ENCODE results near the gene RBM47.

RBM47 gene

DNA sequence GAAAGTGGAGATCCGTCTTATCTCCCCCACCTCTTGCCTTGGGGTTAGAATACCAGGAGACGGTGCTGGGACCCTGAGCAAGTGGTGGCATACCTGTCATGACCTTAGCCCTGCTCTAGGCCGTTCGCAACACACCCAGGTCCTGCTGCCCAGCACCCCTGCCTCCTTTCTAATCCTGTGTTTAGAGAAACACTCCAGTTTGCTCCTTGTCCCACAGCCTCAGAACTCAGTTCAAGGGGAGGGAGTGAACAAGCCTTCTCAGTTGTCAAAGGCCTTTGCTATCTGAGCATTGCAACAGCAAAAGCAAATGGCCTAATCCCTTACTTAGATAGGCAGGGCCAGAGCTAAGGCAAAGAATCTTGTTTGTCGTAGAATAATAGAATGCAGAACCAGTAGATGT is 226.6 kb downstream of the RBM47 start:
- TF ChIP-seq GATA3 (IDR thresholded peaks at IDR 0.05; ENCODE audit: low read depth, low read length) (no peak), GATA2 (IDR thresholded peaks at IDR 0.05; ENCODE audit: low read depth, low read length) (no peak)

DNA sequence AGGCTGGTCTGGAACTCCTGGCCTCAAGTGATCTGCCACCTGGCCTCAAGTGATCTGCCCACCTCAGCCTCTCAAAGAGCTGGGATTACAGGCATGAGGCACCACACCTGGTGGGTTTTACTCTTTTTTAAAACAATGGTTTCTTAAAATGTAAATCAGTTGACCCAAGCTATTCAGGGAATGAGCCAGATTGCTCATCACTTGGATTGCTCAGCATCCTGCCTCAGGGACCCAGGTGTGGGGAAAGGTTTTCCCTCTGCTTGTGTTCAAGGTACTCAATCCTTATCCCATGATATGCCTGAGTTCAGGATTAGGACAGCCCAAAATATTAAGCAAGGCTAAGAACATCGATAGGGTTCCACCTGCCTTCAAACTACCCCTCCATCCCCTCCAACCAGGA is 227.1 kb downstream of the RBM47 start:
- TF ChIP-seq GATA3 (IDR thresholded peaks at IDR 0.05; ENCODE audit: low read depth, low read length) (no peak), GATA2 (IDR thresholded peaks at IDR 0.05; ENCODE audit: low read depth, low read length) (no peak)

DNA sequence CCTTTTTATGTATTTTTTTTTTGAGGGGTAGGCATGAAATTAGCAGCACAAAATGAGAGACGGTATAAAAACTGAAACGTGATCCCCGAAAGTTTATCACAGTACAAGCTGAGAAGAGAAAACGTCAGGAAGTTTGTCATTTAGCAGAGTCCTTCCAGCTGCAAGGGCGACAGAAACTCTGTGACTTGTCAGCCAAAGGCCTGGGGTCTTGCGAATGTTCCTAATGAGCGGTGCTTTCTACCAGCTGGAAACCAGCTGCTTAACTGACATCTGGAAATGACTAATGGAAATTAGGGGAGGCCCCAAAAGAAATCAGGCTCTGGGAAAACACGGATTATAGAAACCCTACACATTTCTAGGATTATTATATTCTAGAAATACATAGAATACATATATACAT is 228.0 kb downstream of the RBM47 start:
- TF ChIP-seq GATA2 (IDR thresholded peaks at IDR 0.05; ENCODE audit: low read depth, low read length), result no peak
- TF ChIP-seq GATA3 (IDR thresholded peaks at IDR 0.05; ENCODE audit: low read depth, low read length), result no peak

DNA sequence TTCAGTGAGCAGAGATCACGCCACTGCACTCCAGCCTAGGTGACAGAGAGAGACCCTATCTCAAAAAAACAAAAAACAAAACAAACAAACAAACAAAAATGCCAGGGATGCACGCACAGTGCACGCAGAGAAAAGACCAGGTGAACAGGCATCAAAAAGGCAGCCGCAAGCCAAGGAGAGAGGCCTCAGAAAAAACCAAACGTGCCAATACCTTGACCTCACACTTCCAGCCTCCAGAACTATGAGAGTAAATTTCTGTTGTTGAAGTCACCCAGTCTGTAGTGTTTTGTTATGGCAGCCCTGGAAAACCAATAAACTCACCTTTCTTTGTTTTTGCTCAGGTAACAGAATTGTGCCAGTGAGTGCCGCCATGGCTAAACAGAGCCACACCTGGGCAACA is 228.6 kb downstream of the RBM47 start:
- TF ChIP-seq GATA2 (IDR thresholded peaks at IDR 0.05; ENCODE audit: low read depth, low read length), result no peak
- no peak for TF ChIP-seq GATA3 (IDR thresholded peaks at IDR 0.05; ENCODE audit: low read depth, low read length)

DNA sequence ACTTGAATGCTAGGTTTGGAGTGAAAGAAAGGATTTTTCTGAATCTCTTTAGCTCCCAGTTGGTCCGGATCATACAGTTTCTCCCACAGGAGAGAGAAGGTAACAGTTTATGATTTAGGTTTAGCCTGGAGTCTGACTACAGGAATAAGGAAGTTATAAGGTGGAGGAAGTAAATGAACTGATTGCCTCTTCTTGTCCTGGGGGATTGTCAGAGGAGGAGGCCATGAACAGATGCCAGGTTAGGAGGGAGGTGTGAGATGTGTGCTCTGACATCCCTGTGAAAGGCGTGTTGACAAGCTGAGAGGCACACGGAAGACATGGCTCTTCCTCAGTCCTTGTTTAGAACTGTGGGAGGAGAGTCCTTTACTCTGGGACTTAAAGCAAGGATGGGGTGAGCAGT is 230.1 kb downstream of the RBM47 start:
- TF ChIP-seq GATA3 (IDR thresholded peaks at IDR 0.05; ENCODE audit: low read depth, low read length) (no peak), GATA2 (IDR thresholded peaks at IDR 0.05; ENCODE audit: low read depth, low read length) (no peak)

DNA sequence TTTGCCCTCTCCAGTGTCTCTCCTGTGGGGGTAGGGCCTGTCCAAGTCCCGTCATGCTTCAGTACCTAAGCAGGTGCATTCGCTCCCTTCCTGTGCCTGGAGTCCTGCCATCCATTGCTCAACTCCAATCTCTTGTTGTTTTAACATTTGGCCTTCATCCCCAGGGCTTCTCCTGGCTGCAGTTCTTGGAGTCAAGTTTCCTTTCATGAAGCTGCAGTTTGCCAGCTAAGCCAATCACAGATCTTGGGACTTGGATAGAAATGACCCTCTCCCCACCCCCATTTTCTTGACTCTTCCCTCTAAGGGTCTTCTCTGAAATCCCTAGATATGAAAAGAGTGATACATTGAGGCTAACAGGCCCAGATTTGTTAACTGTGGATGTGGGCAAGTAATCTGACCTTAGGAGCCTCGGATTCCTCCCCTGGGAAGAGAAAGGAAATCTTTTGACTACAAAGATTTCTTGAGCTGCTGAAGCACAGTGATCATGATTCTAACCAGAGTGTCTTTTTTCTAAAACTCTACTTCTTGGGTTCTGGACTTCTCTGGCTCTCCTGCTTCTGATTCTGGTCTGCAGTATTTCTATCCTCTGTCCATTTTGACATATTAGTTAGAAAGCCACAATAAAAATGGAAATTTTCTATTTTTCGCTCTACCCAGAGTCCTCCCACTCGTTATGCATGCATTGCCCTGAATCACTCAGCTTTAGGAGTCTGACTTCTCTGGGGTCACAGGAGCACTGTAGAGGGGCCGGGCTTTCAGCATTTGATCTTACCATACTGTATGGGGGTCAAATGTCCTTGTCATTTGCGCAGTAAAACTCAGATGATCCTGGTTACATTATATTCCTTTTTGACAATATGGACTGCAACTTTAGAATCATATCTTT is 233.5 kb downstream of the RBM47 start:
- TF ChIP-seq GATA3 (IDR thresholded peaks at IDR 0.05; ENCODE audit: low read depth, low read length) (no peak), GATA2 (IDR thresholded peaks at IDR 0.05; ENCODE audit: low read depth, low read length) (no peak)

DNA sequence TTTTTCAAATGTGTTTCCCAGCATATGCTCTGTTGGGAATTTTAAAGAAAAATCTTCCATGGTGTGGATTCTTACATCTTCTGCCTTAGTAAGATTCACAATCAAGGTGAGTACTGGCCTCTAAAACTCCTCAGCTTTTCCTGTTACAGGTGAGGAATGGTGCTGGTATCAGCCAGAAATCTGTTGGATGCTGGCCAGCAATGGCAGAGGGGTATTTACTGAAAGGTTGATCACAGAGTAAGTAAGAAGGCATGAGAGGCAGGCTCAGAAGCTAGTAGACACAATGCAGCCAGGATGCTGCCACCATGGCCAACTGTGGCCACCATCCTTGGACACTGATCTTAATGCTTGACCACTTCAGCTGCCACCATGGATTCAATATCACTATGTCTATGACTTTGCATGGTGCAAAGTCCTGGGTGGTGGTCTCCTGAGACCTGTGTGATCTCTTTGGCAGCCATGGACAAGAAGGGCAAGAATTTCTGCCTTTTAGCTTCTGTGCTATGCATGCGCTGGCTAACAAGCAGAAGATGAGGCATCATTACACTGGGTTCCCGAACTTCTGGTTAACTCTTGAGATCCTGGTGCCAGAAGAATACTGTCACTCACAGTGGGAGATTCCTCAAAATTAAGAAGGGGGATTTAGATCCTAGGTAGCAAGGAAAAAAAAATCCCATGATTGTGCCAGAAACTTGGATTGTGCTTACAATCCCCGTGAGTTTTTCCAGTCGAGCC is 234.3 kb downstream of the RBM47 start:
- TF ChIP-seq GATA3 (IDR thresholded peaks at IDR 0.05; ENCODE audit: low read depth, low read length), result no peak
- TF ChIP-seq GATA2 (IDR thresholded peaks at IDR 0.05; ENCODE audit: low read depth, low read length), result no peak

DNA sequence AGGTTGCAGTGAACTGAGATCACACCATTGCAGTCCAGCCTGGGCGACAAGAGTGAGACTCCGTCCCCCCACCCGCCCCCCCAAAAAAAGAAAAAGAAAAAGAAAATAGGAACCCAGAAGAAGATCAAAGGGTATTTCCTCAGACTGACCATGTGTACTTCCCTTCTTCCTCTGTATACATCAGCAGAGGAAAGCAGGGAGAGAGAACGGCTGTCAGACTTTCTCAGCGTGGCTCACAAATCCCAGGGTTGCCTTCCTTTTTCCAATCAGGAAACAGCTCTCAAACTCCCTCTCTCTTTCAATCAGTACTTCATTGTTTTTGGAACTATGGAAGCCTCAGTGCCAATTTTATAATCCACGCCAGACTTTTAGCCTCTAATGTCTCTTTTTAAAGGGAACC is 235.4 kb downstream of the RBM47 start:
- no peak for TF ChIP-seq GATA3 (IDR thresholded peaks at IDR 0.05; ENCODE audit: low read depth, low read length)
- TF ChIP-seq GATA2 (IDR thresholded peaks at IDR 0.05; ENCODE audit: low read depth, low read length), result no peak

DNA sequence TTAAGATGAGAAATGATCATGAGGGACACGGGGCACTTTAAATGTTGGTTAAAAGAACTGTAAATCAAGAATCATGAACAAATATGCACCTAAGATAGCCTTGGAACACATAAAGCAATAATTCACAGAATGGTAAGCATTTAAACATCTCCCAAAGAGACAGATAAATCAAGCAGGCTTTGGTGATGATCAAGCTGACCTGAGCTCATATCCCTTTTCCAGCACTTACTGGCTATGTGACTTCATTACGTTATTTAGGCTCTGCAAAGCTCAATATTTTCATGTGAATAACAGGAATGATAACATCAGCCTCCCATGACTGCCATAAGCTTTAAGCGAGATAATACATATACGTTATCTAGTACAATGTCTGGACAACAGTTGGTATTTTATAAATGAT is 239.7 kb downstream of the RBM47 start:
- TF ChIP-seq GATA3 (IDR thresholded peaks at IDR 0.05; ENCODE audit: low read depth, low read length), result no peak
- no peak for TF ChIP-seq GATA2 (IDR thresholded peaks at IDR 0.05; ENCODE audit: low read depth, low read length)

DNA sequence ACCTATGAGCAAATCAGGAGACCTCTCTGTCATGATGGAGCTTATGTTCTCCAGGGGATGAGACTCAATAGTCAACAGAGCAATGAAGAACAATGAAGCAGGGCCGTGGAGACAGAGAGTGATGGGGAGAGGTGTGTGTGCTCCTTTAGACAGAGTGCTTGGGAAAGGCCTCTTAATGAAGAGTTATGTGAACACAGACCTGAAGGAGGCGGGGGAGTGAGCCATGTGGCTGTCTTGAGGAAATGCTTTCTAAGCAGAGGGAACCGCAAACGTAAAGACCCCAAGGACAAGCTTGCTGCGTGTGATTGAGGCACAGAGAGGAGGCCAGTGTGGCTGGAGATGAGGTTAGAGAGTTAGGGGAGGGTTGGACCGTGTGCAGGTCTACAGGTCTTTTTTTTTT is 241.4 kb downstream of the RBM47 start:
- no peak for TF ChIP-seq GATA2 (IDR thresholded peaks at IDR 0.05; ENCODE audit: low read depth, low read length)

DNA sequence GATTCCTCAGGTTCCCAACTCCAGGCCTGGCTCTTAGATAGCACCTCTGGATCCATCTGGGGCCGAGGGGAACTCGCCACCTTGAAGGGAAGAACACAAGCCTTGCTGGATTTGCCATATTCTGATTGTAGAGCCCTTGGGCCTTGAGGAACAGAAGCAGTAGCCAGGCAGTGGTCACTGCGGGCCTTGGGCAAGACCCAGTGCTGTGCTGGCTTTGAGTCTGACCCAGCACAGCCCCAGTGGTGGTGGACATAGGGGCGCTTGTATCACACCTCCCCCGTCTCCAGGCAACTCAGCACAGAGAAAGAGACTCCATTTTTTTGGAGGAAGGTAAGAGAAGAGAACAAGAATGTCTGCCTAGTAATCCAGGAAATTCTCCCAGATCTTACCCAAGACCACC is 249.0 kb downstream of the RBM47 start:
- no peak for TF ChIP-seq GATA3 (IDR thresholded peaks at IDR 0.05; ENCODE audit: low read depth, low read length)
- TF ChIP-seq GATA2 (IDR thresholded peaks at IDR 0.05; ENCODE audit: low read depth, low read length), result no peak

DNA sequence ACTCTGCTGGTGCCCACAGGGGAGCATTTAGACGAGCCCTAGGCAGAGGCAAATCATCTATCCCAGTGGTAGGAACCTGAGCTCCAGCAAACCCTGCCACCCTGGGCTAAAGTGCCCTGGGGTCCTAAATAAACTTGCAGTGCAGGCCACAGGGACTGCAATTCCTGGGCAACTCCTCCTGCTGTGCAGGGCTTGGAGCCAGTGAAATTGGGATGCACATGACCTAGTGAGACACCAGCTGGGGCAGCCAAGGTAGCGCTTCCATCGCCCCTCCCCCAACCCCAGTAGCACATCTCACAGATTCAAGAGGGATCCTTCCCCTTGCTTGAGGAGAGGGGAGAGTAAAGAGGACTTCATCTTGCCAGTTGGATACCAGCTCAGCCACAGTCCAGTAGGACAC is 250.4 kb downstream of the RBM47 start:
- TF ChIP-seq GATA3 (IDR thresholded peaks at IDR 0.05; ENCODE audit: low read depth, low read length), result no peak
- TF ChIP-seq GATA2 (IDR thresholded peaks at IDR 0.05; ENCODE audit: low read depth, low read length), result no peak

DNA sequence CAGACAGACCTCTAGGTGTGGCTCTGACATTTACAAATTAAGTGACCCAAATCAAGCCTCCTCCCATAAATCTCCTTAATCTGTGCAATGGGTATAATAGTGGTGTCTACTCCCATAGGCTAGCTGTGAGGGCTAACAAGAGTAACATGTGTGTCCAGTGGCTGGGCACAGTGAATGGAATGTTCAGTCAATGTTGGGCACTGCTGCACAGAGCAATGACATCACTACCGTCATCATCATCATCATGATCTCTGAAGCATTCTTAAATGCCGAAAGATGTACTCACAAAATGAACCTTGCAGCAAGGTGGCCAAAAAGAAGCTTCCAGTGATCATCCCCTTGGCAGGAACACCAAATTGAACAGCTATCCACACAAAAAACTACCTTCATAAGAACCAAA is 251.0 kb downstream of the RBM47 start:
- TF ChIP-seq GATA3 (IDR thresholded peaks at IDR 0.05; ENCODE audit: low read depth, low read length) (no peak), GATA2 (IDR thresholded peaks at IDR 0.05; ENCODE audit: low read depth, low read length) (no peak)

DNA sequence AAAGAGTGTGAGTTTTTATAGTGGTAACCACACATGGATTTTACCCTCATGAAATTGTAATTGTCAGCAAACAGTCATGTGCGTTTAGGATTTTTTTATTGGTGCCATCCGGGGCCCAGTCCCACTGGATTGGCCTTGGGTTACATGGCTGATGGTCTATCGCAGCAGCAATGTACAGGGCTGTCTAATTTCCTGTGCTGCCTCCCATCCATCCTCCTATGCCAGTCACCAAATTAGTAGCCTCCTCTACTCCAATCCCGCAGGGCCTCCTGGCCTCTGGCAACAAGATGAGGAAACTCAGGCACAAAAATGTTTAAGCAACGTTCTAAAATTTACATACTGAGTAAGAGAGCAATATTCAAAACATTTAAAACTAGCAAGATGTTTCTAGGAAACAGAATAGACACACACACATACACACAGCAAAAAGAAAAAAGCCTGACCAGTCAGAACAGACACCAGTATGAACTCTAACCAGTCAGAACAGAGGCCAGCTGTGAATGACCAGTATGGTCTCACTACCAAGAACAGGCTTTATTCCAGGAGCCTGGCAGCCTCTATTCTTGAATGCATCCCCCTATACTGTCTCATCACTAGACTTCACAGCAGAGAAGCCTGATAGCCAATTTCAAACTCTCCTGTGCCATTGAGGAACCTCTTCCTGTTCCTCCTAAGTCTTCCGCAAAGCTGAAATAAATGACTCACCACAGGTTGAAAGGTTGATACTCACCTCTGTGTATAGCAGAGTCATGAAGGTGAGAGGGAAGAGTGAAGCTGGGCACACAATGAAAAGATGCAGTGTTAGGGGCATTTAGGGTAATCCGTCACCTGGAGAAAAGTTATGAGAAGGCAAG is 251.9 kb downstream of the RBM47 start:
- no peak for TF ChIP-seq GATA2 (IDR thresholded peaks at IDR 0.05; ENCODE audit: low read depth, low read length)
- TF ChIP-seq GATA3 (IDR thresholded peaks at IDR 0.05; ENCODE audit: low read depth, low read length), result no peak

Data from SH-SY5Y (cell line).